Body of pancreas (tissue), 4 donors: ENCODE measurements around the gene LYPD1. TPM values are rescaled to one million over a fixed set of nuclear protein-coding genes. Genes with fewer than 3 reads are reported as not detected.
A peak's percentile ranks its signal among the peaks of the same experiment; 100 is the strongest.

ENCODE experiments used
- ATAC-seq: fragments of 150-250 bp; one replicate; pipeline ENCODE4 v1.9.1; 2016
- DNase-seq, 4 donors: peaks; one replicate each; pipeline ENCODE4 v3.0.0-alpha.2; 2019
- H3K27ac ChIP-seq, 4 donors: fragments of 200-600 bp; sonication (generic); 1 replicate in 3 of 4; 2 replicates in 1 of 4; pipeline versions ENCODE4 v1.5.1 to v1.6.1; 2016 to 2019; ENCODE audit warnings: mild to moderate bottlenecking in 1 of 4, mixed read lengths in 1 of 4, moderate library complexity in 1 of 4
- H3K27me3 ChIP-seq, 2 donors: fragments of 200-600 bp; sonication (generic); one replicate each; pipeline ENCODE4 v1.6.0; 2016; ENCODE audit warnings: mild to moderate bottlenecking in 1 of 2
- H3K36me3 ChIP-seq, 2 donors: fragments of 200-600 bp; sonication (generic); replicated peaks in 1 of 2; 2 replicates each; pipeline ENCODE4 v1.5.1; 2016; ENCODE audit warnings: low read depth in 2 of 2; ENCODE audit not compliant: insufficient read depth in 1 of 2
- H3K4me1 ChIP-seq: fragments of 200-600 bp; sonication (generic); one replicate; pipeline ENCODE4 v1.6.0; 2016
- H3K4me3 ChIP-seq, 2 donors: fragments of 200-600 bp; sonication (generic); 1 replicate in 1 of 2; 2 replicates in 1 of 2; pipeline ENCODE4 v1.5.1; 2016 to 2019
- H3K9me3 ChIP-seq, 3 donors: fragments of 200-600 bp; sonication (generic); 1 replicate in 2 of 3; 2 replicates in 1 of 3; pipeline ENCODE4 v1.5.1; 2016
- CTCF ChIP-seq, 7 experiments: fragments of 450-650 bp in 4 of 7; fragments of 200-600 bp in 3 of 7; sonication (generic) in 3 of 7; IDR thresholded peaks; one replicate each; pipeline ENCODE4 v1.5.1; 2016 to 2019; ENCODE audit warnings: antibody characterized with exemption in 7 of 7
- POLR2A ChIP-seq, 3 donors: fragments of 450-650 bp; IDR thresholded peaks; one replicate each; pipeline ENCODE4 v1.6.1; 2016; ENCODE audit warnings: antibody characterized with exemption in 3 of 3, mild to moderate bottlenecking in 2 of 3
- WGBS, 2 donors: methylation state at CpG; one replicate each; pipeline ENCODE4 v1.1.5; 2017; 5-methylcytosine and 5-hydroxymethylcytosine counted together
- intact Hi-C: fragments of 100-400 bp; cut with DNase I; formaldehyde crosslinking; loops from one replicate; pipeline ENCODE4 v1.15.1; 2023
- total RNA-seq, 2 donors: library from RNA; depleted of rRNA; stranded (reverse); fragments of >200 nt; gene quantifications; one replicate each; pipeline ENCODE4 v1.1.0, GENCODE V29; 2016

Gene LYPD1
- total RNA-seq, 2 donors from 2014 or later = 1.6 to 3.1 TPM

DNA sequence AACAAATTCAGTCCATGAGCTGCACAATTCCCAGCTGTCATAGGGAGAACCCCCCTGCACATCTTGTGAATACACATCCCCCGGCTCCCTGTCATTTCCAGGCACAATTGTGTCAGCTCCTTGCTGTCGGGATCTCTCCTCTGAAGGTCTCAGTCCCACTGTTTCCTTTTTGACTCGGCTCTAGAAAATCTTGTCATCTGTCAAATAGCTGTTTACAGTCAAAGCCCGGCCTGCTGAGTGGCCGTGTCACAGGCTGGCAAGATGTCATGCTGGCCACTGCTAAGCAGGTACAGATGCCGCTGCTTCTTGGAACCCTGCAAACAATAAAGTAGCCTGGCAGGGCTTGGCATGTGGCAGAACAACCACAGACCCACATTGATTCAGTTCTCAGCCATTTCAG lies 61.7 kb downstream of the LYPD1 start:
- no peak for TF ChIP-seq POLR2A (IDR thresholded peaks at IDR 0.05)
- no peak for TF ChIP-seq CTCF (IDR thresholded peaks at IDR 0.05)

GRCh38 chr2:132607426-132608090 lies 62.4 kb downstream of the LYPD1 start:
- H3K27ac ChIP-seq = no peak overlapping the region
- H3K9me3 ChIP-seq = no peaks in the 10 kb centered on the region
- H3K27me3 ChIP-seq = no peaks in the 10 kb centered on the region
- no peak for ATAC-seq
- no peaks in the 10 kb centered on the region for H3K36me3 ChIP-seq
- WGBS, 2 donors = 83 to 86% methylated on average over 4 of the region's 4 CpGs
- no peak for DNase-seq
- TF ChIP-seq POLR2A (IDR thresholded peaks at IDR 0.05) = no peak
- no peak for TF ChIP-seq CTCF (IDR thresholded peaks at IDR 0.05)
- H3K4me1 ChIP-seq = peaks cover 20% of the 10 kb centered on the region
- H3K4me3 ChIP-seq = no peak overlapping the region
- intact Hi-C loops = no loop called here

More for the DNA sequence above, 61.7 kb downstream of the LYPD1 start:
- H3K27me3 ChIP-seq = no peaks in the 10 kb centered on the region
- peak overlapping the region in 1 of 4 donors; percentile 15 for H3K27ac ChIP-seq
- H3K4me1 ChIP-seq = peaks cover 20% of the 10 kb centered on the region
- 21 to 24% methylated on average over 6 of the region's 6 CpGs for WGBS, 2 donors
- H3K36me3 ChIP-seq = no peaks in the 10 kb centered on the region
- no peaks in the 10 kb centered on the region for H3K9me3 ChIP-seq
- intact Hi-C loops = no loop called here
- H3K4me3 ChIP-seq = no peak overlapping the region
- DNase-seq (peak in 3 of 4 donors; percentile 21 to 34 (median 26)), ATAC-seq (peak; percentile 54)

GRCh38 chr2:132606649-132607048 lies 63.4 kb downstream of the LYPD1 start:
- DNase-seq = no peak

DNA sequence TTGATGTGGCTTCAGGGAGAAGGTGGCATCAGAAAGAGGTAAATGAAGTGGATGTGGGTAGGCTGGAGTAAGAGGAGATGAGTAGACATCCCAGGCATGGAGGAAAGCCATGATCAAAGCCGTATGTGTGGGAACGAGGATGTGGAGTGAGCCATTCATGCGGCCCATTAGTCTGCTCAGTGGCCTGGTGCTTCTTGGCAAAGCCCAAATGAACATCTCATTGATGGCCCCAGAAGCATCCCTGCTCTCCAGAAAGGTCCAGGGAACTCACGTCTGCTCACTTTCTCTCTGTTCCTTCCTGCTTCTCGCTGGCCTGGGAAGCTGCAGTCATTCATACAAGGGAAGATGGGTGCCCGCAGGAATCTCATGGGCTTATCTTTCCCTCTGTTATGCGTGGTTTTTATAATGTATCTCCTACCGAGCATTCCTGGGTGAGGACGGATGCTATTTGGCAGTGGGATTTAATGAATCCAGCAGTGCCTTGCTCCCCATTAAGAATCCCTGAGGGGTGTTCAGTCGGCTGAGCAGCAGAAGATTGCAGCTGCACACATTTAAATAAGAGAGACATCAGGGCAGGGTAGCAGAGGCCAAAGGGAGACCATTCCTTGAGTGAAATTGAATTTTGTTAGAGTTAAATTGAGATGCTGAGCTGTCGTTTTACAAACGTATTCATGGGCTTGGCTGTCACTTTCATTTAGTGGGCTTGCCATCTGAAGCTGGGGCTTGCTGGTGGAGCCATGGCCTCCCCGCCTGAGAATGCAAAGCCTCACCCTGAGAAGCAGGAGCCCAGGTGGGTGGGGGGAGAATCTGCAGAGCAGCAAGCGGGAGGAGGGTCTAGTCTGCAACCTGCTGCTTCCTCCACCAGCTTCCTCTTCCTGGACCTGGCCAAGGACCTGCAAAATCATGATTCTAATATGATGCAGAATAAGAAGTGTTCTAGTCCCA lies 64.5 kb downstream of the LYPD1 start:
- no peak for TF ChIP-seq CTCF (IDR thresholded peaks at IDR 0.05)
- Histone ChIP-seq H3K4me3 (no peak overlapping the region), H3K27me3 (no peaks in the 10 kb centered on the region), H3K9me3 (no peaks in the 10 kb centered on the region), H3K27ac (no peak overlapping the region), H3K4me1 (peaks cover 20% of the 10 kb centered on the region), H3K36me3 (no peaks in the 10 kb centered on the region)
- DNase-seq (no peak), ATAC-seq (no peak)
- WGBS, 2 donors = 87 to 91% methylated on average over 14 of the region's 14 CpGs
- intact Hi-C loops = no loop called here

More at GRCh38 chr2:132606649-132607048, 63.4 kb downstream of the LYPD1 start:
- 95 to 96% methylated on average over 8 of the region's 8 CpGs for WGBS, 2 donors
- no peak for TF ChIP-seq POLR2A (IDR thresholded peaks at IDR 0.05)
- no peaks in the 10 kb centered on the region for H3K27me3 ChIP-seq
- ATAC-seq = no peak
- no peak overlapping the region for H3K27ac ChIP-seq
- no peak overlapping the region for H3K4me3 ChIP-seq
- H3K36me3 ChIP-seq = no peaks in the 10 kb centered on the region
- no peaks in the 10 kb centered on the region for H3K9me3 ChIP-seq
- intact Hi-C loops = no loop called here
- peaks cover 20% of the 10 kb centered on the region for H3K4me1 ChIP-seq

- DNase-seq = no peak
- H3K27ac ChIP-seq = no peak overlapping the region
- ATAC-seq = no peak
- WGBS, 2 donors = 91 to 97% methylated on average over 1 of the region's 1 CpG
- no peaks in the 10 kb centered on the region for H3K9me3 ChIP-seq
- intact Hi-C loops = no loop called here
- no peaks in the 10 kb centered on the region for H3K36me3 ChIP-seq
- H3K27me3 ChIP-seq = no peaks in the 10 kb centered on the region
- H3K4me3 ChIP-seq = no peak overlapping the region
- peaks cover 16% of the 10 kb centered on the region for H3K4me1 ChIP-seq
- TF ChIP-seq CTCF (IDR thresholded peaks at IDR 0.05) = no peak
- TF ChIP-seq POLR2A (IDR thresholded peaks at IDR 0.05) = no peak
These were observed 65.4 kb downstream of the LYPD1 start for GRCh38 chr2:132604561-132604960.
